GM19452 (cell line): Measurements from ENCODE around the gene WDR18.

Source experiments
- ATAC-seq: cut with Tn5 transposase; IDR thresholded peaks from one replicate; pipeline ENCODE4 v1.9.1; 2021; ENCODE audit not compliant: unreplicated experiment

The WDR18 gene

GRCh38 chr19:991174-991931 lies 7.2 kb downstream of the WDR18 start:
- ATAC-seq, result no peak

- ATAC-seq, result no peak
These were observed 8.0 kb downstream of the WDR18 start for GRCh38 chr19:991932-992669.

- ATAC-seq, result no peak
These were observed 8.5 kb downstream of the WDR18 start for GRCh38 chr19:992670-993055.

- ATAC-seq, result no peak
These were observed 9.3 kb downstream of the WDR18 start for GRCh38 chr19:993361-993830.

- ATAC-seq, result no peak
These were observed 9.8 kb downstream of the WDR18 start for GRCh38 chr19:993831-994393.

- no peak for ATAC-seq
These were observed 10.4 kb downstream of the WDR18 start for GRCh38 chr19:994516-994915.

- no peak for ATAC-seq
These were observed 11.1 kb downstream of the WDR18 start for GRCh38 chr19:995051-995827.

GRCh38 chr19:996051-996838 lies 12.1 kb downstream of the WDR18 start:
- no peak for ATAC-seq

GRCh38 chr19:998064-998463 lies 13.9 kb downstream of the WDR18 start:
- ATAC-seq, result no peak

GRCh38 chr19:999379-999719 lies 15.2 kb downstream of the WDR18 start:
- ATAC-seq, result no peak

- no peak for ATAC-seq
These were observed 15.9 kb downstream of the WDR18 start, which contains the start of gene GRIN3B for GRCh38 chr19:1000095-1000494. GRIN3B (plus strand) TSS chr19:1000419; CDS start chr19:1000438, 19 bp downstream.

GRCh38 chr19:1000591-1001537 lies 16.7 kb downstream of the WDR18 start:
- ATAC-seq, result no peak

GRCh38 chr19:1001538-1002166 lies 17.5 kb downstream of the WDR18 start:
- no peak for ATAC-seq

GRCh38 chr19:1002600-1002999 lies 18.5 kb downstream of the WDR18 start:
- ATAC-seq, result no peak

- ATAC-seq, result no peak
These were observed 19.1 kb downstream of the WDR18 start for GRCh38 chr19:1003283-1003682.

GRCh38 chr19:1004204-1004802 lies 20.2 kb downstream of the WDR18 start:
- no peak for ATAC-seq

- no peak for ATAC-seq
These were observed 20.9 kb downstream of the WDR18 start for GRCh38 chr19:1004803-1005664.
